ENCODE measurements around the gene TTC13.

Gene TTC13

GRCh38 chr1:230875370-230875769, 103.3 kb downstream of the TTC13 start:
- no peak for DNase-seq

- DNase-seq = no peak
Measured at GRCh38 chr1:230870916-230871315, 107.7 kb downstream of the TTC13 start.

- DNase-seq = no peak
Measured at GRCh38 chr1:230869500-230869899, 109.2 kb downstream of the TTC13 start.

GRCh38 chr1:230868736-230869385, 109.8 kb downstream of the TTC13 start:
- DNase-seq = peak in 36 of 58 donors; percentile 21 to 85 (median 67)

DNA sequence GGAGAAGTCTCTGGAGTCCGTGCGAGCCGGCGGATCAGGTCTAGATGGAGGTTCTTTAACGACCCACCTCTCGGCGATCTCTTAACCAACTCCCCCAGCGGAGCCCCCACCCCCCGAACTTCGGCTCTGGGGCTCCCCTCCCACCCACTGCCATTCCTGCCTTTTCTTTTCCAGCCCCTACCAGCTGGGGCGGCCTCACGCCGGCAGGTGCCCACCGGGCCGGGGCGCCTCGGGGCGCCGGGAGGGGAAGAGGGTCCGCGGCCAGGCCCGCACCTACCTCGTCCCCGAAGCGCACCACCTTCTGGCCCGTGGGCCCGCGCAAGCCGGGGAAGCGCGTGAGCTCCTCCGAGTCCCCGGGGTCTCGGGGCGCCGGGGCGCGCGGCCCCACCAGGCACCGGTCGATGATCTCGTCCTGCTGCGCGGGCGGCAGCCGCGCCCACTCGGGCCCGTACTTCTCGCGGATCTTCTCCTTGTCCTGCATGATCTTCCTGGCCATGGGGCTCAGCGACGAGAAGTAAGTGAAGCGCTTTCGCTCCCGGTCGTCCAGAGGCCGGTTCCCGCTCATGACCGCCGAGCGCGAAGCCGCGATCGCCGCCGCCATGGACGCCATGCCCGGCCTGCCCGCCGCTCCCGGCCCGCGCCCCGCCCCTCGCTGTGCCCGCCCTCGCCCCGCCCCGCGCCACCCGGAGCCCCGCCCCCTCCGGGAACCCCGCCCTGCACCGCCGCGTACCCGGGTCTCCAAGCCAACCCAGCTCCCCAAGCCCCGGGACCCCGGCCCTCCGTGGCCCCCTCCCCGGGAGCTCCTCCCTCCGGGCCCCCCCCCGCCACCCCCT, 110.5 kb downstream of the TTC13 start, which contains the start of gene C1orf198:
TSS of gene C1orf198 (minus strand) at position 619 of the 833 bp plus-strand sequence. CDS start at position 610, 9 bp downstream.
- DNase-seq = peak in 56 of 58 donors; percentile 19 to 88 (median 76)

- DNase-seq = peak in 6 of 58 donors; percentile 10 to 63 (median 30)
Measured at GRCh38 chr1:230867101-230867902, 111.4 kb downstream of the TTC13 start.

GRCh38 chr1:230866171-230867070, 112.2 kb downstream of the TTC13 start:
- DNase-seq = peak in 22 of 58 donors; percentile 19 to 61 (median 36)

DNA sequence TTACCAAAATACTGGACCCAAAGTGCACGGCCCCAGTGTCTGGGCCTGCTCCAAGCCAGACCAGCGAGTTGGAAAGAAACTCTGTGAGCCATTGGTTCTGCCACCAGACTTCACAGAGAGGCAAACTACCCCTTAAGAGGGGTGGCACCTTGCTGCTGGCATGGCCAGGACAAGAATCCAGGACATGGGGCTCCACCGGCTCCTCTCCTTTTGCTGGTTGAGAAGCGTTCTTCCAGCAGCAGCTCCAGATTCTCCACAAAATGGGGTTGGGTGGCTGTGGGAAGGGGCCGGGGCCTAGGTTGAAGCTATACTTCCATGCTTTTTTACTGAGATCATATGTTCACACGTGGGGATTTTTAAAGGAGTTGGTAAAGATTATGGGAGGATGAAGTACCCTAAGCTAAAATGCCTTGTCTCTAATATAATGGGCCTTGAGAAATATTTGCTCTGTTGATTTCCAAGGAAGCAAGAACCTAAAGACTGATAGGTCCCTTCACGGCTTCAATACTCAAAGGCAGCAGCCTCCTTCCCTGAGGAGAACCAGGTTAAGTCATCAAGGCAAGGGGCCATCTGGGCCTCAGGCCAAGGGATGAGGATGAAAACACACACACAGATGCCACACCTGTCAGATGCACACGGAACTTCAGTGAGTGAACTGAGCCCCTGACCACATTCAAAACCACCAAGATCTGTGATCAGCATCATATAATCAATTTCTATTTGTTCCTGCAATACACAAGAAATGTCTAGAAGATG, 113.4 kb downstream of the TTC13 start:
- peak in 5 of 58 donors; percentile 20 to 54 (median 34) for DNase-seq

DNA sequence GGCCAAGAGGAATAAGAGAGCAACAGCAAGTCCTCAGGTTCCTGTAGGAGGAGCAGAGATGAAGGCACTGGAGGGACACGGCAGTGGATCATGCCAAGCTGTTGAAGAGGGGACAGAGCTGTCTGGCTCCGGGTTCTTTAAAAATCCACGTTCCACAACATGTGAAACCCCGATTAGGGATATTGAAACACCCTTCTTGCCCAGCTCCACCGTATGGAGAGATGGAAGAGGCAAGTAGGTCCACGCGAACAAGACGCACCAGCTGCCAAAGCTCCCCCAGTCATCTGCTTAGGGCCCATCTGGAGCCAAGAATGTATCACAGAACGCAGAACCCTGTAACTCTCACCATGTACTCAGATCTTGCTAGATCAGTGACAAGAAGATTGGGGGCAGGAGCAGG, 114.2 kb downstream of the TTC13 start:
- peak in 43 of 58 donors; percentile 9 to 79 (median 45) for DNase-seq

DNA sequence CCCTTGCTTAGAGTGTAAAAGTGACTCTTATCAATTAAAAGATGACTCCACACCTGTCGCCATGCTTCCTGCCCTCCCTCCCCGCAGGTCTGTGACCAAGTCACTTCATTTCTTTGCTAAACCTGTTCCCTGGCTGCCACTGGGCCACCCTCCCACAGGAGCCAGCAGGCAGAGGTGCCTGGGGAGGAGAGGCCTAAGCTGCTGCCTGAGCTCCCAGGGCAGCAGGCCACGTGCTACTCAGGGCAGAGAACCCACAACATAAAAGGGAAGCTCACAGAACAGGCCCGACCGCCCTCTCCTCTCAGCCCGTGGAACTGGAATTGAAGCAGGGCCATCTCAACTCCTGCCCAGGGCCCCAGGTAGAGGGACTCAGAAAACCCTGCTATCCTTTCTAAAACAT, 115.2 kb downstream of the TTC13 start:
- DNase-seq = peak in 34 of 58 donors; percentile 9 to 65 (median 35)

GRCh38 chr1:230861970-230862595, 116.6 kb downstream of the TTC13 start:
- DNase-seq = no peak

GRCh38 chr1:230861489-230861888, 117.2 kb downstream of the TTC13 start:
- no peak for DNase-seq

- no peak for DNase-seq
Measured at GRCh38 chr1:230860617-230861384, 117.9 kb downstream of the TTC13 start.

DNA sequence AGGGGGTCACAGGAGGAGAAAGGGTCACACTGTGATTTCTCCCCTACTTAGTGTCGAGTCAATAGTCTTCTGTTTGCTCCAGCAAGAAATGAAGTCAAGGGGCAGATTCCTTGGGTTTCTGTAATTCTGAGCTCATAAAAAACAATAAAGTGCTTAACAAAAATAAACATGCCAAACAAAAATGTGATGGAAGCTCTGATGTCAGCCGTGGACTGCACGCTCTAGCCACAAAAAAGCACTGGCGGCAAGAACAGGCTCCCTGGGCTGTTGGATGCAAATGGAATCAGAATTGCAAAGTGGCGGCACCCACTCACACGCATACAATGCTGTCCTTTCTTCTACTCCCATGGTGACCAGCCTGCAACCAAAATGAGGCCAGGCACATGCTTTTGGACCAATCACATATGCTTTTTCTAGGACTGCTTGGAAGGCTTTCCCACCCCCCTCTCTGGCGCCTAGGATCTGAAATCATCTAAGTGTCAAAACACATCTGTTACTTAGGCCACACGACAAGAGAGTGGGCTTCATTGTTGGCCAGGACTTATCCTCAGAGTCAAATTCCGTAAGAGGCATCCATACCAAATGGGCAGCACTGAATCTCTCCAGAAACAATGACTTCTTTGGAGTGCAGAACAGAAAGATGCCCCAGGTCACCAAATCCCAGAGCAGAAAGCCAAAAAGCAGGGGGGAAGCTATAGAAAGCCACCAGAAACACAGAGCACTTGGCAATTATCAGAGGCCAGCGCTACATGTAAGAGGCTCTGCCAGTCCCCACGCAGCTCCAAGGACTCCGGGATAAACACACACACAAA, 119.5 kb downstream of the TTC13 start:
- peak in 57 of 58 donors; percentile 20 to 95 (median 83) for DNase-seq

DNA sequence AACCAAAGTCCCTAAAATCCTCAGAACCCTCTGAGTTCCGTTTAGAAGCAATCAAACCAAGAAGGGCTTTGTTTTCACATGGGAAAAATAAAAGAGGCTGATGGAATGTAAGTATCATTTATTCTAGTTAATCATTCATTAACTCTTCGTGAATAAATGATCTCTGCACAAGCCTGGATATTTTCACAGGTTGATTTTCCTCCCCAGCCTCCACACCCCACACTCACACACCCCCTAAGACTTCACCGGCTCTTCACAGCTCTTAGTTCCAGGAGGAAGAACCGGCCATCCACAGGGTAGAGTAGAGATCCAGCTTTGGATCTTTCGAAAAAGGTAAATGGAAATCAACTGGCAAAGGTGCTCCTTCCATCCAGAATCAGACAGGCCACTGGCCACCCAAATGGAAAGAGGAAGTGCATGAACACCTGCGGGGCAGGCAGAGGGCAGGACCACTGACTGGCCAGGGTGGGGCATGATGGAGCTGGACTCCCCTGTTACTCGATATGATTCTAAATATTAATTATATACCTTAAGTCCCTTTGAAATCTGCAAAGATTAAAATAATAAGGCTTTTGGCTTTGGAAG, 120.3 kb downstream of the TTC13 start:
- DNase-seq = no peak

DNA sequence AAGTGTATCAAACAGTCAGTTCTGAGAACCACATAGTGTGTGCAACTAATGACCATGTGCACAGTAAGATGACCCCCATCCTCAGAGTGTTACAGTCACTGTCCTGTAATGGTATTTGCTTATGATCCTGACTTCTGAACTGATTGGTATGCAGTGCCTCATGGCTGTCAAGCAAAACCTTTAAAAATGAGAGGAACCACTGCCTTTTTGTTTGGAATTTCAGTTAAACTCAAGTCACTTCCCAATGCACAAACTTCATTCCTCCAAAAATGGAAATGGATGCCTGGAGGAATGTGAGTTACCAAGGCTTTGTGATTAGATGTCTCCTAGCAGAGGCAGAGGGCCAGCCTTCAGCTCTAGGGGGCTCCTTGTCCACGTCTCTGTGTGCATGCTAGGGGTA, 120.8 kb downstream of the TTC13 start:
- no peak for DNase-seq

DNA sequence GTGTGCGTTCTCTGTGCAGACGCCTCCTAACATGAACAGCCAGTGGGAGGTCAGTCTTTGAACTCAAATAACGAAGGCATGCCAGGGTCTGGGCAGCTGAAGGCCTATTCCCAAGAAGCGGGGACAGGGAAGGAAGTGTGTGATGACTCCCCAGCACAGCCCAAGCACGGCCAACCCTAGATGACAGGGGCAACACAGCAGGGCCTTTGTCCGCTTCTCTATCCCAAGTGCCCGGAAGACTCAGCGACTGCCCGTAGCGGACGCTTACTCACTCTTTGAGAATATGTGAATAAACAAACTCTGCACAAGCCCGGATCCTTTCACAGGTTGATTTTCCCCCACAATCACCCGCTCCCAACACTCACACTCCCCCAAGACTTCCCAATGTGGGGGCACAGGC, 121.6 kb downstream of the TTC13 start:
- peak in 53 of 58 donors; percentile 26 to 93 (median 70) for DNase-seq

All from anterior cingulate cortex (tissue), 58 donors.